HepG2 (cell line): ENCODE measurements around the gene EDNRB. TPM values are rescaled to one million over a fixed set of nuclear protein-coding genes. Genes with fewer than 3 reads are reported as not detected.

Experiments used
- ATAC-seq: fragments of 200-7000 bp; cut with Tn5 transposase; 3 replicates; pipeline ENCODE4 v1.9.1; 2020; ENCODE audit warnings: mild to moderate bottlenecking, moderate library complexity
- BruUV-seq: library from RNA; stranded (reverse); fragments of 400-500 nt; replicated peaks from 2 replicates; lab custom pipeline; 2021; lab: Mats Ljungman, UMichigan
- CTCF ChIA-PET: fragments of 300-600 bp; formaldehyde crosslinking; extraction: SDS; loops from one replicate; lab custom pipeline; 2021; ENCODE audit warnings: low total read pairs, inconsistent platforms, low intra/inter-chr PET ratio; lab: Yijun Ruan, JAX
- POLR2A ChIA-PET: fragments of 350-600 bp; sonication (Branson Sonifier 250); formaldehyde crosslinking; loops from one replicate; lab custom pipeline; 2020; ENCODE audit warnings: antibody characterized with exemption, inconsistent platforms; lab: Yijun Ruan, JAX
- DNase-seq: peaks from one replicate; pipeline ENCODE4 v3.0.0-alpha.2; 2015; ENCODE audit warnings: low spot score
- FAIRE-seq: peaks from 3 replicates; lab custom pipeline; 2011; peaks lifted over from hg19 to GRCh38; lab: Jason Lieb, UNC
- H2AFZ ChIP-seq: one replicate; pipeline ENCODE4 v1.6.1; 2011; ENCODE audit warnings: low read length, inconsistent platforms
- H3K27ac ChIP-seq: fragments of 300-600 bp; 3 replicates; pipeline ENCODE4 v1.8.0; 2011; ENCODE audit warnings: mixed run types, mild to moderate bottlenecking, mixed read lengths, low read length, inconsistent platforms; ENCODE audit not compliant: insufficient read depth; ENCODE audit errors: extremely low read length
- H3K27me3 ChIP-seq, 2 experiments: fragments of 200-600 bp in 1 of 2; 2 replicates in 1 of 2; 3 replicates in 1 of 2; pipeline versions ENCODE4 v1.6.0 to v1.8.0; 2011; ENCODE audit warnings: low read length in 2 of 2, mild to moderate bottlenecking in 2 of 2, moderate library complexity in 2 of 2, inconsistent platforms in 1 of 2; ENCODE audit not compliant: insufficient read depth in 2 of 2, control insufficient read depth in 1 of 2
- H3K36me3 ChIP-seq, 2 experiments: fragments of 200-600 bp in 1 of 2; replicated peaks in 1 of 2; 2 replicates in 1 of 2; 3 replicates in 1 of 2; pipeline versions ENCODE4 v1.5.1 to v1.8.0; 2011; ENCODE audit warnings: low read length in 2 of 2, inconsistent platforms in 1 of 2; ENCODE audit not compliant: insufficient read depth in 2 of 2, control insufficient read depth in 1 of 2
- H3K4me1 ChIP-seq: 2 replicates; pipeline ENCODE4 v1.5.1; 2012; ENCODE audit warnings: low read length, inconsistent platforms; ENCODE audit not compliant: insufficient read depth
- H3K4me2 ChIP-seq: 2 replicates; pipeline ENCODE4 v1.6.0; 2011; ENCODE audit warnings: low read depth, low read length, inconsistent platforms
- H3K4me3 ChIP-seq, 3 experiments: fragments of 200-600 bp in 1 of 3; sonication (generic), shearing (Covaris generic) in 1 of 3; replicated peaks in 1 of 3; 2 replicates each; pipeline ENCODE4 v1.5.1; 2011 to 2016; ENCODE audit warnings: low read length in 3 of 3, inconsistent platforms in 2 of 3, low read depth in 2 of 3, mild to moderate bottlenecking in 2 of 3, control low read depth in 1 of 3, mixed read lengths in 1 of 3; ENCODE audit not compliant: insufficient read depth in 1 of 3
- H3K79me2 ChIP-seq: one replicate; pipeline ENCODE4 v1.6.1; 2011; ENCODE audit warnings: low read length, inconsistent platforms; ENCODE audit not compliant: insufficient read depth
- H3K9ac ChIP-seq: 2 replicates; pipeline ENCODE4 v1.6.0; 2011; ENCODE audit warnings: mild to moderate bottlenecking, low read depth, low read length, inconsistent platforms; ENCODE audit not compliant: insufficient read depth
- H3K9me3 ChIP-seq: 2 replicates; pipeline ENCODE4 v1.5.1; 2012; ENCODE audit warnings: mild to moderate bottlenecking, low read length
- H4K20me1 ChIP-seq: 2 replicates; pipeline ENCODE4 v1.6.0; 2011; ENCODE audit warnings: inconsistent platforms, mild to moderate bottlenecking, low read length, moderate library complexity; ENCODE audit not compliant: insufficient read depth
- ARHGAP35 ChIP-seq: sonication (generic); formaldehyde crosslinking; IDR thresholded peaks from 2 replicates; pipeline ENCODE4 v1.9.0; 2022; ENCODE audit warnings: mild to moderate bottlenecking, inconsistent platforms, moderate library complexity, missing genetic modification reagents, borderline replicate concordance
- EZH2 ChIP-seq: conservative IDR thresholded peaks from 2 replicates; pipeline ENCODE4 v1.6.1; 2012; ENCODE audit warnings: mild to moderate bottlenecking, low read depth, low read length, moderate library complexity
- FOSL2 ChIP-seq: sonication (generic); formaldehyde crosslinking; IDR thresholded peaks from 2 replicates; pipeline ENCODE4 v1.4.0; 2020; ENCODE audit warnings: missing genetic modification reagents
- HES4 ChIP-seq: sonication (generic); formaldehyde crosslinking; IDR thresholded peaks from 2 replicates; pipeline ENCODE4 v1.9.0; 2021; ENCODE audit warnings: mild to moderate bottlenecking, missing genetic modification reagents, borderline replicate concordance
- RNF2 ChIP-seq: fragments of 450-650 bp; conservative IDR thresholded peaks from 2 replicates; pipeline ENCODE4 v1.6.1; 2016; ENCODE audit warnings: low read depth
- SRSF1 ChIP-seq: fragments of 200-400 bp; formaldehyde crosslinking; optimal IDR thresholded peaks from 2 replicates; pipeline ENCODE3; 2017; ENCODE audit warnings: mild to moderate bottlenecking, low read depth, low read length, moderate library complexity
- ZBTB8A ChIP-seq: sonication (generic); formaldehyde crosslinking; IDR thresholded peaks from 2 replicates; pipeline ENCODE4 v1.4.0; 2020; ENCODE audit warnings: mild to moderate bottlenecking, low read depth, missing genetic modification reagents, borderline replicate concordance
- ZNF337 ChIP-seq: sonication (generic); formaldehyde crosslinking; IDR thresholded peaks from 2 replicates; pipeline ENCODE4 v1.5.1; 2020; ENCODE audit warnings: missing genetic modification reagents, low read depth, mild to moderate bottlenecking, borderline replicate concordance
- WGBS: methylation state at CpG from one replicate; pipeline ENCODE4 v1.1.6; 2017; ENCODE audit warnings: low lambda C conversion rate; 5-methylcytosine and 5-hydroxymethylcytosine counted together
- in situ Hi-C: cut with HindIII; loops from 2 replicates; pipeline ENCODE4 v1.10.0; 2017; ENCODE audit warnings: low pct_unique_long_range_greater_than_20kb; ENCODE audit not compliant: extremely low pct_ligation_motif_present
- intact Hi-C: fragments of 100-400 bp; cut with micrococcal nuclease; formaldehyde crosslinking; loops from one replicate; pipeline ENCODE4 v1.10.0; 2022; ENCODE audit not compliant: unreplicated experiment
- polyA plus RNA-seq, 8 experiments: library from polyadenylated mRNA; depleted of rRNA in 3 of 8; stranded (reverse) in 7 of 8; unstranded in 1 of 8; fragments of >200 nt; fragmentation: Illumina TruSeq in 4 of 8; extraction: Trizol in 4 of 8; gene quantifications; 2 replicates each; pipeline versions ENCODE4 v1.2.1 to v1.2.3, GENCODE V29; 2011 to 2016; ENCODE audit warnings: low read depth in 4 of 8, missing spikeins in 1 of 8, mixed read lengths in 1 of 8; ENCODE audit not compliant: insufficient read depth in 1 of 8
- total RNA-seq, 5 experiments: library from RNA; depleted of rRNA; stranded (reverse); fragments of >200 nt; fragmentation: Illumina TruSeq; extraction: Trizol; gene quantifications; 2 replicates each; pipeline ENCODE4 v1.2.3, GENCODE V29; 2016; ENCODE audit warnings: low read depth in 1 of 5
- TF ChIP-seq, protein P1 (sequence below): sonication (generic); formaldehyde crosslinking; IDR thresholded peaks from 2 replicates; pipeline ENCODE4 v1.4.0; 2020; ENCODE audit warnings: mild to moderate bottlenecking, missing genetic modification reagents, borderline replicate concordance
- TF ChIP-seq, protein P2 (sequence below): sonication (generic); formaldehyde crosslinking; IDR thresholded peaks from 2 replicates; pipeline ENCODE4 v1.4.0; 2020; ENCODE audit warnings: missing genetic modification reagents
- TF ChIP-seq, protein P3 (sequence below): sonication (generic); formaldehyde crosslinking; IDR thresholded peaks from 2 replicates; pipeline ENCODE4 v1.8.1; 2023; ENCODE audit warnings: missing genetic modification reagents, inconsistent platforms, borderline replicate concordance
- TF ChIP-seq, protein P4 (sequence below): sonication (generic); formaldehyde crosslinking; IDR thresholded peaks from 2 replicates; pipeline ENCODE4 v1.4.0; 2020; ENCODE audit warnings: low read depth, mild to moderate bottlenecking, missing genetic modification reagents

The EDNRB gene
- total and polyA plus RNA-seq, 2 of the 13 experiments (the other 11 are each of a cell fraction or from before 2014, with no cell fraction given) = not detected

DNA sequence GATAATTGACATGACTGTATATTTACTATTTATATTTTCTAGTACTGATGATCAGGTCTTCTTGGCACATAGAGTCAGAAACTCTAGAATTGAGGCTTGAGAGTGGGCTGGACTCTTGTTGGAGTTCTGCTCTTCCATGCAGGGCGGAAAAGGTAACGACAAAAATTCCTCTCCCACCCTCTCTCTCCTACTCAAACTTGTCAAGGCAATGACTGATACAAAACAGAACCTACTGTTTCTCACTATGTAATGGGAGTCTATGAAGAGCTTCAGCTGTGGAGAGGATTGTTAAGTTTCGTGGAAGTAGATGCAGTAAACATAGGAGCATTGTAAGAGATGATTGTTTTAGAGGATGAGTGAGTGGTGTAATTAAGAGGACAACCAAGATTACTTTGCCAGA, 8.8 kb downstream of the EDNRB start (continued):
- TF ChIP-seq, protein P1, sequence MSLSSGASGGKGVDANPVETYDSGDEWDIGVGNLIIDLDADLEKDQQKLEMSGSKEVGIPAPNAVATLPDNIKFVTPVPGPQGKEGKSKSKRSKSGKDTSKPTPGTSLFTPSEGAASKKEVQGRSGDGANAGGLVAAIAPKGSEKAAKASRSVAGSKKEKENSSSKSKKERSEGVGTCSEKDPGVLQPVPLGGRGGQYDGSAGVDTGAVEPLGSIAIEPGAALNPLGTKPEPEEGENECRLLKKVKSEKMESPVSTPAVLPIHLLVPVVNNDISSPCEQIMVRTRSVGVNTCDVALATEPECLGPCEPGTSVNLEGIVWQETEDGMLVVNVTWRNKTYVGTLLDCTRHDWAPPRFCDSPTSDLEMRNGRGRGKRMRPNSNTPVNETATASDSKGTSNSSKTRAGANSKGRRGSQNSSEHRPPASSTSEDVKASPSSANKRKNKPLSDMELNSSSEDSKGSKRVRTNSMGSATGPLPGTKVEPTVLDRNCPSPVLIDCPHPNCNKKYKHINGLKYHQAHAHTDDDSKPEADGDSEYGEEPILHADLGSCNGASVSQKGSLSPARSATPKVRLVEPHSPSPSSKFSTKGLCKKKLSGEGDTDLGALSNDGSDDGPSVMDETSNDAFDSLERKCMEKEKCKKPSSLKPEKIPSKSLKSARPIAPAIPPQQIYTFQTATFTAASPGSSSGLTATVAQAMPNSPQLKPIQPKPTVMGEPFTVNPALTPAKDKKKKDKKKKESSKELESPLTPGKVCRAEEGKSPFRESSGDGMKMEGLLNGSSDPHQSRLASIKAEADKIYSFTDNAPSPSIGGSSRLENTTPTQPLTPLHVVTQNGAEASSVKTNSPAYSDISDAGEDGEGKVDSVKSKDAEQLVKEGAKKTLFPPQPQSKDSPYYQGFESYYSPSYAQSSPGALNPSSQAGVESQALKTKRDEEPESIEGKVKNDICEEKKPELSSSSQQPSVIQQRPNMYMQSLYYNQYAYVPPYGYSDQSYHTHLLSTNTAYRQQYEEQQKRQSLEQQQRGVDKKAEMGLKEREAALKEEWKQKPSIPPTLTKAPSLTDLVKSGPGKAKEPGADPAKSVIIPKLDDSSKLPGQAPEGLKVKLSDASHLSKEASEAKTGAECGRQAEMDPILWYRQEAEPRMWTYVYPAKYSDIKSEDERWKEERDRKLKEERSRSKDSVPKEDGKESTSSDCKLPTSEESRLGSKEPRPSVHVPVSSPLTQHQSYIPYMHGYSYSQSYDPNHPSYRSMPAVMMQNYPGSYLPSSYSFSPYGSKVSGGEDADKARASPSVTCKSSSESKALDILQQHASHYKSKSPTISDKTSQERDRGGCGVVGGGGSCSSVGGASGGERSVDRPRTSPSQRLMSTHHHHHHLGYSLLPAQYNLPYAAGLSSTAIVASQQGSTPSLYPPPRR (CRISPR knock-in tag) = no peak
- TF ChIP-seq ARHGAP35 (CRISPR knock-in tag) = no peak
- TF ChIP-seq, all 625 proteins: peak for 0

DNA sequence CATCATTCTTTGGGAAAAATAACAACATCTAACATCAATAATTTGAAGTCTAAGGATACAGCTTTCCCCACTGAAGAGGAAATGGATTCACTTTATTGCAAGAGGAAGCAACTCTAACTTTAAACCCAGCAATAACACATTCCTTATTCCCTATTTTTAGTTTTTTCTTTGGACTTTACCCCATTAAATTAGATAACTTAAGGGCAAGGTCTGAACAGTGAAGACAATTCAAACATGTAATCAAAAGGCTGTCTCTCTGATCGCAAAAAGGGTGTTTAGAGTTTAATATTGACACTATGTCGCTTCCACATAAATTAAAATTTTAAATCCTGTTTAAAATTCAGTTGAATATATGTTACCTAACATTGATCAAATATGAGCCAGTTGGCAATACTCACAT, 10.1 kb downstream of the EDNRB start:
- 8% methylated on average over 2 of the region's 2 CpGs for WGBS
- H3K79me2 ChIP-seq = no peaks in the 10 kb centered on the region
- no peak for FAIRE-seq
- no peaks in the 10 kb centered on the region for H3K27me3 ChIP-seq
- intact Hi-C loops (no loop called here), in situ Hi-C loops (no loop called here)
- CTCF ChIA-PET = no interaction called here
- no peaks in the 10 kb centered on the region for H3K4me1 ChIP-seq
- ATAC-seq = no peak
- no peaks in the 10 kb centered on the region for H4K20me1 ChIP-seq
- H3K9ac ChIP-seq = no peak overlapping the region
- H3K4me2 ChIP-seq = no peak overlapping the region
- no peaks in the 10 kb centered on the region for H3K36me3 ChIP-seq
- H2AFZ ChIP-seq = no peak overlapping the region
- H3K9me3 ChIP-seq = peaks cover 31% of the 10 kb centered on the region
- H3K4me3 ChIP-seq = no peak overlapping the region
- DNase-seq = no peak
- POLR2A ChIA-PET = no interaction called here
- BruUV-seq = no TSS peak
- H3K27ac ChIP-seq = no peak overlapping the region
- TF ChIP-seq, protein P2, sequence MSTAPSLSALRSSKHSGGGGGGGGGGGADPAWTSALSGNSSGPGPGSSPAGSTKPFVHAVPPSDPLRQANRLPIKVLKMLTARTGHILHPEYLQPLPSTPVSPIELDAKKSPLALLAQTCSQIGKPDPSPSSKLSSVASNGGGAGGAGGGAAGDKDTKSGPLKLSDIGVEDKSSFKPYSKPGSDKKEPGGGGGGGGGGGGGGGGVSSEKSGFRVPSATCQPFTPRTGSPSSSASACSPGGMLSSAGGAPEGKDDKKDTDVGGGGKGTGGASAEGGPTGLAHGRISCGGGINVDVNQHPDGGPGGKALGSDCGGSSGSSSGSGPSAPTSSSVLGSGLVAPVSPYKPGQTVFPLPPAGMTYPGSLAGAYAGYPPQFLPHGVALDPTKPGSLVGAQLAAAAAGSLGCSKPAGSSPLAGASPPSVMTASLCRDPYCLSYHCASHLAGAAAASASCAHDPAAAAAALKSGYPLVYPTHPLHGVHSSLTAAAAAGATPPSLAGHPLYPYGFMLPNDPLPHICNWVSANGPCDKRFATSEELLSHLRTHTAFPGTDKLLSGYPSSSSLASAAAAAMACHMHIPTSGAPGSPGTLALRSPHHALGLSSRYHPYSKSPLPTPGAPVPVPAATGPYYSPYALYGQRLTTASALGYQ = no peak
- TF ChIP-seq ZNF337 (no peak), EZH2 (no peak), FOSL2 (CRISPR knock-in tag) (no peak), HES4 (CRISPR knock-in tag) (no peak), ZBTB8A (CRISPR knock-in tag) (no peak), SRSF1 (no peak), RNF2 (no peak)
- TF ChIP-seq, protein P3, sequence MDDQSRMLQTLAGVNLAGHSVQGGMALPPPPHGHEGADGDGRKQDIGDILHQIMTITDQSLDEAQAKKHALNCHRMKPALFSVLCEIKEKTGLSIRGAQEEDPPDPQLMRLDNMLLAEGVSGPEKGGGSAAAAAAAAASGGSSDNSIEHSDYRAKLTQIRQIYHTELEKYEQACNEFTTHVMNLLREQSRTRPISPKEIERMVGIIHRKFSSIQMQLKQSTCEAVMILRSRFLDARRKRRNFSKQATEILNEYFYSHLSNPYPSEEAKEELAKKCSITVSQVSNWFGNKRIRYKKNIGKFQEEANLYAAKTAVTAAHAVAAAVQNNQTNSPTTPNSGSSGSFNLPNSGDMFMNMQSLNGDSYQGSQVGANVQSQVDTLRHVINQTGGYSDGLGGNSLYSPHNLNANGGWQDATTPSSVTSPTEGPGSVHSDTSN (CRISPR knock-in tag) = no peak
- TF ChIP-seq, protein P4, sequence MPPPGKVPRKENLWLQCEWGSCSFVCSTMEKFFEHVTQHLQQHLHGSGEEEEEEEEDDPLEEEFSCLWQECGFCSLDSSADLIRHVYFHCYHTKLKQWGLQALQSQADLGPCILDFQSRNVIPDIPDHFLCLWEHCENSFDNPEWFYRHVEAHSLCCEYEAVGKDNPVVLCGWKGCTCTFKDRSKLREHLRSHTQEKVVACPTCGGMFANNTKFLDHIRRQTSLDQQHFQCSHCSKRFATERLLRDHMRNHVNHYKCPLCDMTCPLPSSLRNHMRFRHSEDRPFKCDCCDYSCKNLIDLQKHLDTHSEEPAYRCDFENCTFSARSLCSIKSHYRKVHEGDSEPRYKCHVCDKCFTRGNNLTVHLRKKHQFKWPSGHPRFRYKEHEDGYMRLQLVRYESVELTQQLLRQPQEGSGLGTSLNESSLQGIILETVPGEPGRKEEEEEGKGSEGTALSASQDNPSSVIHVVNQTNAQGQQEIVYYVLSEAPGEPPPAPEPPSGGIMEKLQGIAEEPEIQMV (CRISPR knock-in tag) = no peak
